H1 (cell line): ENCODE results near the gene NDUFA8. TPM values are rescaled to one million over a fixed set of nuclear protein-coding genes. Genes with fewer than 3 reads are reported as not detected.

ENCODE experiments used
- CTCF ChIA-PET: fragments of 300-600 bp; sonication (Branson Sonifier 250); formaldehyde crosslinking; loops from one replicate; lab custom pipeline; 2021; ENCODE audit not compliant: partially characterized antibody; lab: Charles Lee
- POLR2A ChIA-PET: fragments of 300-600 bp; sonication (Branson Sonifier 250); formaldehyde crosslinking; loops from one replicate; lab custom pipeline; 2021; ENCODE audit warnings: inconsistent platforms; ENCODE audit not compliant: partially characterized antibody; lab: Charles Lee
- DNase-seq, 2 experiments: peaks; one replicate each; pipeline versions ENCODE4 v3.0.0 to v3.0.0-alpha.2; 2010 to 2022; ENCODE audit warnings: low spot score in 2 of 2, low read depth in 1 of 2, mixed read lengths in 1 of 2
- FAIRE-seq: peaks from 2 replicates; lab custom pipeline; 2011; peaks lifted over from hg19 to GRCh38; lab: Jason Lieb, UNC
- H2AFZ ChIP-seq: 2 replicates; pipeline ENCODE4 v1.8.1; 2012; ENCODE audit warnings: low read length, inconsistent platforms
- H2AK5ac ChIP-seq: 2 replicates; pipeline ENCODE4 v1.6.1; 2013; ENCODE audit warnings: low read depth, low read length
- H2BK120ac ChIP-seq: replicated peaks from 2 replicates; pipeline ENCODE3; 2013; ENCODE audit warnings: low read depth, low read length, inconsistent platforms
- H2BK12ac ChIP-seq: 2 replicates; pipeline ENCODE4 v1.6.1; 2013; ENCODE audit warnings: low read depth, low read length
- H2BK15ac ChIP-seq: 2 replicates; pipeline ENCODE4 v1.6.1; 2013; ENCODE audit warnings: low read length
- H2BK20ac ChIP-seq: 2 replicates; pipeline ENCODE4 v1.6.1; 2013; ENCODE audit warnings: low read length
- H2BK5ac ChIP-seq: 2 replicates; pipeline ENCODE4 v1.6.1; 2013; ENCODE audit warnings: low read depth, low read length
- H3K14ac ChIP-seq: 2 replicates; pipeline ENCODE4 v1.6.1; 2013; ENCODE audit warnings: inconsistent platforms; ENCODE audit not compliant: insufficient read length
- H3K18ac ChIP-seq: 2 replicates; pipeline ENCODE4 v1.6.1; 2013; ENCODE audit warnings: low read length; ENCODE audit errors: extremely low read depth
- H3K23ac ChIP-seq: 2 replicates; pipeline ENCODE4 v1.6.1; 2013; ENCODE audit warnings: inconsistent platforms; ENCODE audit not compliant: insufficient read length
- H3K23me2 ChIP-seq: 2 replicates; pipeline ENCODE4 v1.6.1; 2013; ENCODE audit warnings: low read depth, low read length
- H3K27ac ChIP-seq: 2 replicates; pipeline ENCODE4 v1.6.1; 2011; ENCODE audit warnings: low read depth, low read length, inconsistent platforms
- H3K27me3 ChIP-seq, 4 experiments: replicated peaks in 1 of 4; 1 replicate in 1 of 4; 2 replicates in 3 of 4; pipeline versions ENCODE4 v1.6.1 to v1.8.1; 2011 to 2013; ENCODE audit warnings: low read length in 3 of 4, mild to moderate bottlenecking in 3 of 4, inconsistent platforms in 2 of 4, mixed read lengths in 2 of 4, moderate library complexity in 1 of 4; ENCODE audit not compliant: control insufficient read depth in 3 of 4, insufficient read depth in 3 of 4; ENCODE audit errors: extremely low read depth in 1 of 4
- H3K36me3 ChIP-seq, 4 experiments: 2 replicates each; pipeline versions ENCODE4 v1.6.1 to v1.8.1; 2011 to 2013; ENCODE audit warnings: mild to moderate bottlenecking in 4 of 4, low read length in 3 of 4, moderate library complexity in 2 of 4, control low read depth in 1 of 4, inconsistent platforms in 1 of 4; ENCODE audit not compliant: insufficient read depth in 4 of 4, control insufficient read depth in 2 of 4
- H3K4ac ChIP-seq: replicated peaks from 2 replicates; pipeline ENCODE3; 2013; ENCODE audit warnings: low read length, low read depth, mixed read lengths, inconsistent platforms; ENCODE audit not compliant: insufficient read length
- H3K4me1 ChIP-seq, 4 experiments: replicated peaks in 1 of 4; 1 replicate in 1 of 4; 2 replicates in 3 of 4; pipeline versions ENCODE4 v1.6.1 to v1.8.1; 2011 to 2013; ENCODE audit warnings: low read length in 3 of 4, inconsistent platforms in 2 of 4, mixed read lengths in 1 of 4; ENCODE audit not compliant: insufficient read depth in 4 of 4, control insufficient read depth in 3 of 4
- H3K4me2 ChIP-seq, 2 experiments: 2 replicates each; pipeline versions ENCODE4 v1.6.1 to v1.8.1; 2011 to 2013; ENCODE audit warnings: low read depth in 2 of 2, low read length in 2 of 2, control low read depth in 1 of 2, inconsistent platforms in 1 of 2, mild to moderate bottlenecking in 1 of 2; ENCODE audit not compliant: insufficient read depth in 1 of 2
- H3K4me3 ChIP-seq, 4 experiments: fragments of 200-600, 300-600 bp in 1 of 4; sonication (generic), shearing (Covaris generic), sonication (Bioruptor Twin) in 1 of 4; 2 replicates each; pipeline versions ENCODE4 v1.5.1 to v1.8.1; 2011 to 2016; ENCODE audit warnings: low read length in 4 of 4, low read depth in 3 of 4, control low read depth in 2 of 4, inconsistent platforms in 2 of 4, mild to moderate bottlenecking in 2 of 4, mixed read lengths in 1 of 4, moderate library complexity in 1 of 4; ENCODE audit not compliant: insufficient read depth in 2 of 4; ENCODE audit errors: extremely low read depth in 1 of 4
- H3K56ac ChIP-seq: replicated peaks from 2 replicates; pipeline ENCODE3; 2013; ENCODE audit warnings: low read depth, mild to moderate bottlenecking, mixed read lengths, low read length, inconsistent platforms; ENCODE audit not compliant: insufficient read length
- H3K79me1 ChIP-seq: 2 replicates; pipeline ENCODE4 v1.6.1; 2013; ENCODE audit warnings: low read depth, low read length, control low read depth
- H3K79me2 ChIP-seq, 2 experiments: 2 replicates each; pipeline versions ENCODE4 v1.6.1 to v1.8.1; 2012 to 2013; ENCODE audit warnings: low read length in 2 of 2, mild to moderate bottlenecking in 2 of 2, inconsistent platforms in 1 of 2; ENCODE audit not compliant: insufficient read depth in 2 of 2, control insufficient read depth in 1 of 2
- H3K9ac ChIP-seq, 4 experiments: replicated peaks in 1 of 4; 1 replicate in 1 of 4; 2 replicates in 3 of 4; pipeline versions ENCODE4 v1.6.1 to v1.8.1; 2011 to 2013; ENCODE audit warnings: low read depth in 3 of 4, low read length in 3 of 4, control low read depth in 2 of 4, mild to moderate bottlenecking in 2 of 4, moderate library complexity in 2 of 4, inconsistent platforms in 1 of 4; ENCODE audit errors: extremely low read depth in 1 of 4
- H3K9me3 ChIP-seq, 2 experiments: 2 replicates each; pipeline versions ENCODE4 v1.6.1 to v1.8.1; 2012 to 2013; ENCODE audit warnings: mild to moderate bottlenecking in 2 of 2, moderate library complexity in 2 of 2, control low read depth in 1 of 2, inconsistent platforms in 1 of 2, low read depth in 1 of 2, low read length in 1 of 2, mixed read lengths in 1 of 2; ENCODE audit not compliant: insufficient read depth in 2 of 2
- H4K20me1 ChIP-seq, 2 experiments: replicated peaks in 1 of 2; 2 replicates each; pipeline versions ENCODE3 to v1.8.1; 2011 to 2013; ENCODE audit warnings: inconsistent platforms in 2 of 2, low read length in 2 of 2, mild to moderate bottlenecking in 1 of 2; ENCODE audit not compliant: insufficient read depth in 2 of 2, control insufficient read depth in 1 of 2
- H4K5ac ChIP-seq: 2 replicates; pipeline ENCODE4 v1.6.1; 2013; ENCODE audit warnings: low read length, low read depth, mixed read lengths, inconsistent platforms; ENCODE audit not compliant: insufficient read length
- H4K8ac ChIP-seq: 2 replicates; pipeline ENCODE4 v1.8.0; 2013; ENCODE audit warnings: mild to moderate bottlenecking, moderate library complexity, low read length, inconsistent platforms; ENCODE audit not compliant: insufficient read depth; ENCODE audit errors: extremely low read depth
- H4K91ac ChIP-seq: replicated peaks from 2 replicates; pipeline ENCODE3; 2013; ENCODE audit warnings: low read length, mixed read lengths, inconsistent platforms; ENCODE audit not compliant: insufficient read length
- CTCF ChIP-seq, 3 experiments: IDR thresholded peaks; 1 replicate in 2 of 3; 2 replicates in 1 of 3; pipeline versions ENCODE4 v1.5.1 to v1.6.1; 2011; ENCODE audit warnings: low read length in 3 of 3, mild to moderate bottlenecking in 3 of 3, inconsistent platforms in 2 of 3, low read depth in 1 of 3, moderate library complexity in 1 of 3; ENCODE audit not compliant: insufficient read depth in 1 of 3; ENCODE audit errors: control extremely low read depth in 1 of 3
- RXRA ChIP-seq: IDR thresholded peaks from 2 replicates; pipeline ENCODE4 v1.6.1; 2011; ENCODE audit warnings: low read depth, mild to moderate bottlenecking, low read length, moderate library complexity; ENCODE audit not compliant: insufficient read depth
- WGBS, 2 experiments: shearing (Covaris generic) in 1 of 2; methylation state at CpG; one replicate each; pipeline versions ENCODE4 v1.1.6 to v1.1.7; 2013 to 2015; ENCODE audit warnings: low lambda C conversion rate in 2 of 2, mixed read lengths in 2 of 2, inconsistent platforms in 1 of 2, low coverage in 1 of 2, missing lambda C conversion rate in 1 of 2; ENCODE audit not compliant: insufficient replicate concordance in 2 of 2, insufficient coverage in 1 of 2, insufficient read length in 1 of 2; ENCODE audit errors: extremely low coverage in 1 of 2, missing lambda C conversion rate in 1 of 2; 5-methylcytosine and 5-hydroxymethylcytosine counted together
- polyA plus RNA-seq, 7 experiments: library from polyadenylated mRNA; depleted of rRNA in 3 of 7; stranded (reverse) in 5 of 7; unstranded in 2 of 7; fragments of >200 nt in 5 of 7; fragments of 200-250 nt in 2 of 7; gene quantifications; 1 replicate in 5 of 7; 2 replicates in 1 of 7; 4 replicates in 1 of 7; pipeline versions ENCODE4 v1.2.1 to v1.2.3, GENCODE V29; 2011 to 2013; ENCODE audit warnings: missing spikeins in 2 of 7, mixed read lengths in 2 of 7
- total RNA-seq: library from RNA; stranded (reverse); fragmentation: NEBNext Ultra II Directional; extraction: Animal tissue kit (Norgen Biotek cat#: 25700); gene quantifications from 2 replicates; pipeline ENCODE4 v1.2.1, GENCODE V29; 2021

NDUFA8 gene
- total and polyA plus RNA-seq, 2 of the 8 experiments (the other 6 are each of a cell fraction or from before 2014, with no cell fraction given), result 61.0 to 73.8 TPM

DNA sequence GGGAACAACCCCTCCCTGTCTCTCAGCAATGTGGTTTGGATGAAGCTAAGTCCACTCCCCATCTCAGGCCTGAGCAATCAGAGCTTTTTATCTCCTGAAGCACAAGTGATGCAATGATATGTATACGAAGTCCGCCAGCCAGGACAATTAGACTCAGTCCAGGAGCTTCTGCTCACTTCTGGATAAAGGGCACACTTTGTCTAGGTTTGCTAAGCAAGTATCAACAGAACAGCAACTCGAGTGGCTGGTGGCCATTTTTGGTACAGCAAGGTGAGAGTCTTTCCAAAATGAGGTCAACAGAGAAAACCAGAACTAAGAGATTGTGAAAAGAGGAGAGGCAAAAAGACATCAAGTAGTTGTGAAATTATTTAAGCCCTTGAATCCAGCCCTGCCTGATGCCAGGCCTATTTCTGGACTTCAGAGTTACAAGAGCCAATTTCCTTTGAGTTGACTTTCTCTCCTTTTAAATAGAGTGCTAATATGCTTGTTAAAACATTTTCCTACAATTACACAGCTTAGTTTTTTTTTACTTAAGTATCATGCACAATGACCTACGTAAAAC, 8.2 kb downstream of the NDUFA8 start:
- H3K36me3 ChIP-seq, result peaks cover 2 to 17% (median 7%) of the 10 kb centered on the region in 4 experiments; a peak in 5 of 8 replicates
- H3K23ac ChIP-seq, result no peak overlapping the region
- H3K23me2 ChIP-seq, result no peaks in the 10 kb centered on the region; the same call in 1 of the 2 replicates
- H4K91ac ChIP-seq, result no peak overlapping the region
- no peak overlapping the region for H3K14ac ChIP-seq
- H3K9me3 ChIP-seq, result no peaks in the 10 kb centered on the region
- H2BK20ac ChIP-seq, result no peak overlapping the region
- no peak overlapping the region for H3K9ac ChIP-seq
- H3K79me1 ChIP-seq, result no peaks in the 10 kb centered on the region; the same call in 1 of the 2 replicates
- peaks cover 0 to 4% of the 10 kb centered on the region in 2 experiments for H4K20me1 ChIP-seq
- H2AK5ac ChIP-seq, result no peak overlapping the region
- no peak for DNase-seq
- no peak overlapping the region for H3K4ac ChIP-seq
- H2BK12ac ChIP-seq, result no peak overlapping the region
- no peak overlapping the region for H3K27ac ChIP-seq
- H3K79me2 ChIP-seq, result peaks cover 0 to 6% of the 10 kb centered on the region in 2 experiments; a peak in 2 of 4 replicates
- CTCF ChIA-PET, result interaction anchor here (0.7 to 5.3 kb wide), 8 partner anchors 7 to 188 kb away, joined by 3 to 34 read pairs (median 3); no protein-coding TSS in a partner anchor
- no peak for FAIRE-seq
- no peak overlapping the region for H2BK5ac ChIP-seq
- WGBS, 2 experiments, result 90% methylated on average over 4 of the region's 4 CpGs; no CpG with 5 or more reads in 1 of the 2 experiments
- TF ChIP-seq RXRA, result no peak
- peak in 1 of 3 experiments; percentile 14; a peak in 1 of 4 replicates for TF ChIP-seq CTCF (IDR thresholded peaks at IDR 0.05; ENCODE audit: control extremely low read depth in 1 of 3, insufficient read depth in 1 of 3, low read depth in 1 of 3, low read length in 3 of 3)
- POLR2A ChIA-PET, result no interaction called here
- H2BK120ac ChIP-seq, result no peak overlapping the region
- H4K8ac ChIP-seq, result no peak overlapping the region
- H3K27me3 ChIP-seq, result no peaks in the 10 kb centered on the region
- H2AFZ ChIP-seq, result no peak overlapping the region
- no peak overlapping the region for H3K4me3 ChIP-seq
- no peak overlapping the region for H3K56ac ChIP-seq
- H3K4me2 ChIP-seq, result no peak overlapping the region
- no peaks in the 10 kb centered on the region for H3K4me1 ChIP-seq
- no peak overlapping the region for H2BK15ac ChIP-seq
- no peak overlapping the region for H3K18ac ChIP-seq
- no peak overlapping the region for H4K5ac ChIP-seq
